ENCODE measurements around the gene WEE1. TPM values are rescaled to one million over a fixed set of nuclear protein-coding genes. Genes with fewer than 3 reads are reported as not detected.

The WEE1 gene
- total and polyA plus RNA-seq, 8 donors = 2.6 to 10.7 (median 6.2) TPM

- Histone ChIP-seq H3K27me3 (no peaks in the 10 kb centered on the region), H3K36me3 (peaks cover 0 to 15% (median 0%) of the 10 kb centered on the region in 3 donors), H3K4me3 (peak overlapping the region; percentile 49 to 79 (median 70)), H3K4me1 (peaks cover 0 to 12% (median 11%) of the 10 kb centered on the region in 3 donors), H3K9me3 (no peaks in the 10 kb centered on the region), H3K27ac (peak overlapping the region; percentile 14 to 98 (median 66))
- 24 to 26% methylated on average over 17 of the region's 17 CpGs for WGBS, 2 donors
- DNase-seq (peak in 3 of 6 donors; percentile 40 to 47 (median 42)), FAIRE-seq (peak; percentile 9), ATAC-seq (peak in 3 of 4 donors; percentile 18 to 39 (median 21))
- intact Hi-C loops (cut with DNase I) = no loop called here
- no peak for TF ChIP-seq CTCF (IDR thresholded peaks at IDR 0.05)
Observed at GRCh38 chr11:9575260-9576240, 2.1 kb downstream of the WEE1 start.

DNA sequence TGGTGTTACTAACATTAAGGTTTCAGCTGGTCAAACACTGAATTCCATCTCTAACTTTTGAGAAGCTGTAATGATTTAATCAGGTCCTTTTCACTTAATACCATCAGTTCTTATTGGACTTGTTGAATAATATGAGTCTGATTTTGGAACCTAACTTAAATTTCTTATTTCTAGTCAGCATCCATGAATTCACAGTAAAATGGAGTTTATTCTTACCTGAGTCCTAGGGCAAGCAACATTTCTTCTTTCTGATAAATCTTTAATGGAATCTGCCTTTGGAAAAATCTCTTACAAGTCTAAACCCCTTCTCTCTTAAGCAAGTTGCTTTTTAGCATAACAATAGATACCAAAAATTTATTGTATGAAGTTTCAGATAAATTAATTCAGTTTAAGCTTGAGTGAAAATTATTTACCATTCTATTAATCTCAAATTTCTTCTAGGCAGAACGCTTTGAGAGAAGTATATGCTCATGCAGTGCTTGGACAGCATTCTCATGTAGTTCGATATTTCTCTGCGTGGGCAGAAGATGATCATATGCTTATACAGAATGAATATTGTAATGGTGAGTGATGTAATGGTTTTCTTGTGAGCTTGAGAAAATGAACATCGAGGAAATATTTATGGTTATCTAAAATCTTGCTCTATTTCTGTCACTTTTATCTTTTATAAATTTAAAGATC, 3.4 kb downstream of the WEE1 start:
- DNase-seq = no peak
- ATAC-seq = no peak
- intact Hi-C loops (cut with DNase I) = no loop called here
- H3K27me3 ChIP-seq = no peaks in the 10 kb centered on the region
- no peak for FAIRE-seq
- H3K4me3 ChIP-seq = no peak overlapping the region
- H3K27ac ChIP-seq = no peak overlapping the region
- no peak for TF ChIP-seq CTCF (IDR thresholded peaks at IDR 0.05)
- H3K4me1 ChIP-seq = peaks cover 0 to 12% (median 11%) of the 10 kb centered on the region in 3 donors
- 70 to 82% methylated on average over 4 of the region's 4 CpGs for WGBS, 2 donors
- H3K9me3 ChIP-seq = no peaks in the 10 kb centered on the region
- peaks cover 0 to 21% (median 0%) of the 10 kb centered on the region in 3 donors for H3K36me3 ChIP-seq

- DNase-seq (no peak), FAIRE-seq (no peak), ATAC-seq (no peak)
- 86 to 93% methylated on average over 7 of the region's 7 CpGs for WGBS, 2 donors
- no peaks in the 10 kb centered on the region for H3K27me3 ChIP-seq
- peaks cover 0 to 12% (median 11%) of the 10 kb centered on the region in 3 donors for H3K4me1 ChIP-seq
- intact Hi-C loops (cut with DNase I) = no loop called here
- no peaks in the 10 kb centered on the region for H3K9me3 ChIP-seq
- no peak overlapping the region for H3K27ac ChIP-seq
- H3K36me3 ChIP-seq = peaks cover 0 to 25% (median 0%) of the 10 kb centered on the region in 3 donors
- H3K4me3 ChIP-seq = no peak overlapping the region
- TF ChIP-seq CTCF (IDR thresholded peaks at IDR 0.05) = no peak
Observed at GRCh38 chr11:9577556-9577955, 4.1 kb downstream of the WEE1 start.

- 98% methylated on average over 4 of the region's 4 CpGs for WGBS, 2 donors
- TF ChIP-seq CTCF (IDR thresholded peaks at IDR 0.05) = no peak
- no peak for ATAC-seq
- H3K27ac ChIP-seq = no peak overlapping the region
- intact Hi-C loops (cut with DNase I) = no loop called here
- H3K9me3 ChIP-seq = no peaks in the 10 kb centered on the region
- FAIRE-seq = no peak
- H3K27me3 ChIP-seq = no peaks in the 10 kb centered on the region
- H3K4me1 ChIP-seq = peaks cover 0 to 6% (median 4%) of the 10 kb centered on the region in 3 donors
- no peak for DNase-seq
- no peak overlapping the region for H3K4me3 ChIP-seq
- H3K36me3 ChIP-seq = peaks cover 0 to 34% (median 3%) of the 10 kb centered on the region in 3 donors
Observed at GRCh38 chr11:9580894-9581293, 7.4 kb downstream of the WEE1 start.
